ENCODE data around the gene GABBR1. TPM values are rescaled to one million over a fixed set of nuclear protein-coding genes. Genes with fewer than 3 reads are reported as not detected.
"Not testable (repeated sequence)": the region's sequence is repeated elsewhere in the genome, so short reads cannot be mapped to it uniquely, and the experiment has no call there.

The GABBR1 gene
- total RNA-seq, 1 donor from 2014 or later = 14.1 TPM

GRCh38 chr6:29676981-29677601 is 44.1 kb upstream of the GABBR1 start:
- Histone ChIP-seq H3K4me3 (ENCODE audit: low read depth, low read length) (no peak overlapping the region), H3K27me3 (ENCODE audit: control insufficient read depth, insufficient read depth, low read length) (no peaks in the 10 kb centered on the region), H3K36me3 (ENCODE audit: control insufficient read depth, insufficient read depth, low read length) (no peaks in the 10 kb centered on the region)
- DNase-seq (ENCODE audit: low read depth) = peak; percentile 39
- TF ChIP-seq, protein P1, sequence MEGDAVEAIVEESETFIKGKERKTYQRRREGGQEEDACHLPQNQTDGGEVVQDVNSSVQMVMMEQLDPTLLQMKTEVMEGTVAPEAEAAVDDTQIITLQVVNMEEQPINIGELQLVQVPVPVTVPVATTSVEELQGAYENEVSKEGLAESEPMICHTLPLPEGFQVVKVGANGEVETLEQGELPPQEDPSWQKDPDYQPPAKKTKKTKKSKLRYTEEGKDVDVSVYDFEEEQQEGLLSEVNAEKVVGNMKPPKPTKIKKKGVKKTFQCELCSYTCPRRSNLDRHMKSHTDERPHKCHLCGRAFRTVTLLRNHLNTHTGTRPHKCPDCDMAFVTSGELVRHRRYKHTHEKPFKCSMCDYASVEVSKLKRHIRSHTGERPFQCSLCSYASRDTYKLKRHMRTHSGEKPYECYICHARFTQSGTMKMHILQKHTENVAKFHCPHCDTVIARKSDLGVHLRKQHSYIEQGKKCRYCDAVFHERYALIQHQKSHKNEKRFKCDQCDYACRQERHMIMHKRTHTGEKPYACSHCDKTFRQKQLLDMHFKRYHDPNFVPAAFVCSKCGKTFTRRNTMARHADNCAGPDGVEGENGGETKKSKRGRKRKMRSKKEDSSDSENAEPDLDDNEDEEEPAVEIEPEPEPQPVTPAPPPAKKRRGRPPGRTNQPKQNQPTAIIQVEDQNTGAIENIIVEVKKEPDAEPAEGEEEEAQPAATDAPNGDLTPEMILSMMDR (IDR thresholded peaks at IDR 0.05; ENCODE audit: insufficient read depth, low read length, poor library complexity, severe bottlenecking) = no peak

- no peak overlapping the region for H3K4me3 ChIP-seq (ENCODE audit: low read depth, low read length)
- TF ChIP-seq, protein P1 (IDR thresholded peaks at IDR 0.05; ENCODE audit: insufficient read depth, low read length, poor library complexity, severe bottlenecking) = no peak
- no peak for DNase-seq (ENCODE audit: low read depth)
Observed at GRCh38 chr6:29675561-29675960, 42.6 kb upstream of the GABBR1 start.

GRCh38 chr6:29674008-29674407 is 41.0 kb upstream of the GABBR1 start:
- Histone ChIP-seq H3K36me3 (ENCODE audit: control insufficient read depth, insufficient read depth, low read length) (no peaks in the 10 kb centered on the region), H3K4me3 (ENCODE audit: low read depth, low read length) (no peak overlapping the region), H3K27me3 (ENCODE audit: control insufficient read depth, insufficient read depth, low read length) (peaks cover 5% of the 10 kb centered on the region)
- no peak for DNase-seq (ENCODE audit: low read depth)
- TF ChIP-seq, protein P1 (IDR thresholded peaks at IDR 0.05; ENCODE audit: insufficient read depth, low read length, poor library complexity, severe bottlenecking) = no peak

More at GRCh38 chr6:29675561-29675960, 42.6 kb upstream of the GABBR1 start:
- Histone ChIP-seq H3K27me3 (ENCODE audit: control insufficient read depth, insufficient read depth, low read length) (peaks cover 2% of the 10 kb centered on the region), H3K36me3 (ENCODE audit: control insufficient read depth, insufficient read depth, low read length) (no peaks in the 10 kb centered on the region)

DNA sequence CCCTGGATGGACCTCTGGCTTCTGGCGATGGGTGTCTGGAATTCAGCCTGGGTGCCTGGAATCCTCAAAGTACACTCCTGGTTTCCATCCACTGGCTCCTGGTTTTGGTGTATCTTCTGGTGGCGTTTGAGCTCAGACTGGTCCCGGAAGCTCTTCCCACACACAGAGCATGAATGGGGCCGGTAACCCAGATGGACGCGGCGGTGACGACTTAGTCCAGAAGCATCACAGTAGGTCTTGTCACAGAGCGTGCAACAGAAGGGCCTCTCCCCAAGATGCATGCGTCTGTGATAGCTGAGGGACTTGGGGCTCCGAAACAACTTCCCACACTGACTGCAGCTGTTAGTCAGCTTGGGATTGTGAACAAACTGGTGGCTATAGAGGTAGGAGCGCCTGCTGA is 40.2 kb upstream of the GABBR1 start:
- H3K4me3 ChIP-seq (ENCODE audit: low read depth, low read length) = no peak overlapping the region
- no peaks in the 10 kb centered on the region for H3K36me3 ChIP-seq (ENCODE audit: control insufficient read depth, insufficient read depth, low read length)
- DNase-seq (ENCODE audit: low read depth) = no peak
- peaks cover 5% of the 10 kb centered on the region for H3K27me3 ChIP-seq (ENCODE audit: control insufficient read depth, insufficient read depth, low read length)
- TF ChIP-seq, protein P1 (IDR thresholded peaks at IDR 0.05; ENCODE audit: insufficient read depth, low read length, poor library complexity, severe bottlenecking) = no peak

GRCh38 chr6:29672116-29672515 is 39.1 kb upstream of the GABBR1 start:
- not testable (repeated sequence) for DNase-seq (ENCODE audit: low read depth); H3K4me3 ChIP-seq (ENCODE audit: low read depth, low read length); H3K36me3 ChIP-seq (ENCODE audit: control insufficient read depth, insufficient read depth, low read length); H3K27me3 ChIP-seq (ENCODE audit: control insufficient read depth, insufficient read depth, low read length)

GRCh38 chr6:29671026-29671425 is 38.0 kb upstream of the GABBR1 start:
- no peak for DNase-seq (ENCODE audit: low read depth)
- no peak overlapping the region for H3K4me3 ChIP-seq (ENCODE audit: low read depth, low read length)
- peaks cover 5% of the 10 kb centered on the region for H3K27me3 ChIP-seq (ENCODE audit: control insufficient read depth, insufficient read depth, low read length)
- H3K36me3 ChIP-seq (ENCODE audit: control insufficient read depth, insufficient read depth, low read length) = no peaks in the 10 kb centered on the region
- TF ChIP-seq, protein P1 (IDR thresholded peaks at IDR 0.05; ENCODE audit: insufficient read depth, low read length, poor library complexity, severe bottlenecking) = no peak
